CD4-positive, alpha-beta T cell treated with Interleukin-10 for 1 hour (primary cell): Measurements from ENCODE around the gene LUZP1.

Experiments used
- DNase-seq: peaks from one replicate; pipeline ENCODE4 v3.0.0-alpha.2; 2020

Gene LUZP1

GRCh38 chr1:23114424-23115079 lies 54.1 kb downstream of the LUZP1 start:
- DNase-seq = no peak

- DNase-seq = no peak
These were observed 56.8 kb downstream of the LUZP1 start for GRCh38 chr1:23111600-23112535.

- DNase-seq = no peak
These were observed 58.3 kb downstream of the LUZP1 start for GRCh38 chr1:23110391-23110790.

- peak; percentile 28 for DNase-seq
These were observed 59.6 kb downstream of the LUZP1 start for GRCh38 chr1:23108918-23109533.

- DNase-seq = peak; percentile 75
These were observed 65.4 kb downstream of the LUZP1 start for GRCh38 chr1:23103001-23103889.

GRCh38 chr1:23102289-23102688 lies 66.4 kb downstream of the LUZP1 start:
- no peak for DNase-seq

GRCh38 chr1:23101887-23102286 lies 66.8 kb downstream of the LUZP1 start:
- no peak for DNase-seq

GRCh38 chr1:23101101-23101827 lies 67.4 kb downstream of the LUZP1 start:
- DNase-seq = no peak

GRCh38 chr1:23100074-23100748 lies 68.4 kb downstream of the LUZP1 start:
- peak; percentile 69 for DNase-seq

GRCh38 chr1:23099171-23099536 lies 69.5 kb downstream of the LUZP1 start:
- no peak for DNase-seq

- peak; percentile 80 for DNase-seq
These were observed 70.0 kb downstream of the LUZP1 start for GRCh38 chr1:23098463-23099170.

- DNase-seq = no peak
These were observed 71.3 kb downstream of the LUZP1 start for GRCh38 chr1:23097316-23097715.

- DNase-seq = no peak
These were observed 76.2 kb downstream of the LUZP1 start for GRCh38 chr1:23092447-23092846.

GRCh38 chr1:23091545-23091944 lies 77.1 kb downstream of the LUZP1 start:
- no peak for DNase-seq

- no peak for DNase-seq
These were observed 78.6 kb downstream of the LUZP1 start for GRCh38 chr1:23090056-23090455.

- no peak for DNase-seq
These were observed 80.6 kb downstream of the LUZP1 start for GRCh38 chr1:23088027-23088426.

- no peak for DNase-seq
These were observed 83.0 kb downstream of the LUZP1 start for GRCh38 chr1:23085696-23086095.

GRCh38 chr1:23084880-23085279 lies 83.8 kb downstream of the LUZP1 start:
- no peak for DNase-seq

- DNase-seq = no peak
These were observed 84.8 kb downstream of the LUZP1 start for GRCh38 chr1:23083714-23084480.

- DNase-seq = no peak
These were observed 87.3 kb downstream of the LUZP1 start for GRCh38 chr1:23081376-23081775.
